GM10248 (cell line): ENCODE measurements around the gene KANSL1.

Experiments
- CTCF ChIA-PET: fragments of 300-600 bp; sonication (Branson Sonifier 250); formaldehyde crosslinking; extraction: SDS; loops from one replicate; lab custom pipeline; 2021; ENCODE audit warnings: antibody characterized with exemption; lab: Yijun Ruan, JAX
- POLR2A ChIA-PET: fragments of 350-650 bp; sonication (Branson Sonifier 250); formaldehyde crosslinking; extraction: SDS; loops from one replicate; lab custom pipeline; 2020; ENCODE audit warnings: antibody characterized with exemption; lab: Yijun Ruan, JAX
- DNase-seq: peaks from one replicate; pipeline ENCODE4 v3.0.0; 2012; ENCODE audit errors: extremely low spot score
- TF ChIP-seq, protein P1 (sequence below): IDR thresholded peaks from 2 replicates; pipeline ENCODE4 v1.5.1; 2012; ENCODE audit warnings: mild to moderate bottlenecking, low read depth; ENCODE audit errors: extremely low read depth, missing control alignments, control extremely low read depth

The KANSL1 gene

DNA sequence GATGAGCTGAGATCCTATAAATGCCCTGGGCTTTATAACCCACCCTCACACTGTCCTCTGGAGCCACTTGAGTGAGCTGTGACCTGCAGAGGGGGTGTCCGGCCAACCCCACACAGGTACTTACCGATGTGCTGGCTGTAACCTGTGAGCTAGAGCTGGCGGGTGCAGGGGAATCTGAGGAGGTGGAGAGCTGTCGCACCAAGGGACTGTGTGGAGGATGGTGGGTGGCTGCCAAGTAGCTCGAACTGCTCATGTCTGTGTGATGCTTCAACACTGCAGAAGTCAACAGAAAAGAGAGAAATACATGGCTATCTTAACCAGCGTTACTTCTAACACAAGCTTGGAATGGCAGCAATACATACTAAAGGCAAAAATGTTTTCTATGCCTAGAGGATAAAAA is 154.8 kb downstream of the KANSL1 start:
- ChIA-PET POLR2A (no interaction called here), CTCF (interaction anchor here (1.0 to 5.0 kb wide), 9 partner anchors 8 to 207 kb away, joined by 3 to 16 read pairs (median 4); no protein-coding TSS in a partner anchor)
- DNase-seq: no peak
- TF ChIP-seq, protein P1, sequence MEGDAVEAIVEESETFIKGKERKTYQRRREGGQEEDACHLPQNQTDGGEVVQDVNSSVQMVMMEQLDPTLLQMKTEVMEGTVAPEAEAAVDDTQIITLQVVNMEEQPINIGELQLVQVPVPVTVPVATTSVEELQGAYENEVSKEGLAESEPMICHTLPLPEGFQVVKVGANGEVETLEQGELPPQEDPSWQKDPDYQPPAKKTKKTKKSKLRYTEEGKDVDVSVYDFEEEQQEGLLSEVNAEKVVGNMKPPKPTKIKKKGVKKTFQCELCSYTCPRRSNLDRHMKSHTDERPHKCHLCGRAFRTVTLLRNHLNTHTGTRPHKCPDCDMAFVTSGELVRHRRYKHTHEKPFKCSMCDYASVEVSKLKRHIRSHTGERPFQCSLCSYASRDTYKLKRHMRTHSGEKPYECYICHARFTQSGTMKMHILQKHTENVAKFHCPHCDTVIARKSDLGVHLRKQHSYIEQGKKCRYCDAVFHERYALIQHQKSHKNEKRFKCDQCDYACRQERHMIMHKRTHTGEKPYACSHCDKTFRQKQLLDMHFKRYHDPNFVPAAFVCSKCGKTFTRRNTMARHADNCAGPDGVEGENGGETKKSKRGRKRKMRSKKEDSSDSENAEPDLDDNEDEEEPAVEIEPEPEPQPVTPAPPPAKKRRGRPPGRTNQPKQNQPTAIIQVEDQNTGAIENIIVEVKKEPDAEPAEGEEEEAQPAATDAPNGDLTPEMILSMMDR: no peak

DNA sequence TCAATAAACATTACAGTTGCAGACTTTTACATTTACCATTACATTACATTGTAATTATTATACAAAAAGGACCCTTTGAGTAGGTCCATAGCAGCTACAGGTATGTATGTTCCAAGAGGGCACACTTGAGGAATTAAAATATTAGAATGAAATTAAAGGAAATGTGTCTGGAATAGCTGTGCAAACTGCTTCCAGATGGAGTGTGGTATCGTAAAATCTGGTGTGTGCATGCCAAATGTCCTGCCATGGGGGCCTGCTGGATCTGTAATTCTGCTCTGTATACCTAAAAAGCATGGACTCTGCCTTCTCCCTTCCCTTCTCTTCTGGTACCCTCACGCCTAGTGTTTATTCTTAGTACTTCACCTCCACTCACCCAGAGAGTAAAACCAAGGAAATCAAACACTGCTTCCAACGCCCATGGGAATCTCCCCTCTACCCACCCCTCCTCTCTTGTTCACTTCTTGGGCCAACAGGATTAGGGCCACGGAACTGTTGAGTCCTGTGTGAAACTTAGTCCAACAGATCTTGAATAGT is 155.4 kb downstream of the KANSL1 start:
- DNase-seq: no peak
- TF ChIP-seq, protein P1: no peak
- CTCF ChIA-PET: interaction anchor here (1.0 to 5.0 kb wide), 4 partner anchors 8 to 175 kb away, joined by 4 to 16 read pairs (median 12); no protein-coding TSS in a partner anchor
- POLR2A ChIA-PET: interaction anchor here (0.5 kb wide), 1 partner anchor 135 kb away, joined by 3 read pairs; no protein-coding TSS in a partner anchor

DNA sequence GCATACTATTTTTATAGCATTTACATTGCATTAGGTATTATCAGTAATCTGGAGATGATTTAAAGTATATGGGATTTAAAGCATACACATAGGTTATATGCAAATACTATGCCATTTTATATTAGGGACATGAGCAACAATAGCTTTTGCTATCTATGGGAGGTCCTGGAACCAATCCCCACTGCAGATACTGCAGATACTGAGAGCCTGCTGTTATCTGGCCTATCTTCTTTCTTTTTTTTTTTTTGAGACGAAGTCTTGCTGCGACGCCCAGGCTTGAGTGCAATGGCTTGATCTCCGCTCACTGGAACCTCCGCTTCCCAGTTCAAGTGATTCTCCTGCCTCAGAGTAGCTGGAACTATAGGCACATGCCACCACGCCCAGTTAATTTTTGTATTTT is 156.7 kb downstream of the KANSL1 start:
- TF ChIP-seq, protein P1: no peak
- CTCF ChIA-PET: interaction anchor here (1.1 to 5.0 kb wide), 3 partner anchors 8 to 176 kb away, joined by 4 to 26 read pairs (median 16); no protein-coding TSS in a partner anchor
- DNase-seq: no peak
- POLR2A ChIA-PET: no interaction called here

DNA sequence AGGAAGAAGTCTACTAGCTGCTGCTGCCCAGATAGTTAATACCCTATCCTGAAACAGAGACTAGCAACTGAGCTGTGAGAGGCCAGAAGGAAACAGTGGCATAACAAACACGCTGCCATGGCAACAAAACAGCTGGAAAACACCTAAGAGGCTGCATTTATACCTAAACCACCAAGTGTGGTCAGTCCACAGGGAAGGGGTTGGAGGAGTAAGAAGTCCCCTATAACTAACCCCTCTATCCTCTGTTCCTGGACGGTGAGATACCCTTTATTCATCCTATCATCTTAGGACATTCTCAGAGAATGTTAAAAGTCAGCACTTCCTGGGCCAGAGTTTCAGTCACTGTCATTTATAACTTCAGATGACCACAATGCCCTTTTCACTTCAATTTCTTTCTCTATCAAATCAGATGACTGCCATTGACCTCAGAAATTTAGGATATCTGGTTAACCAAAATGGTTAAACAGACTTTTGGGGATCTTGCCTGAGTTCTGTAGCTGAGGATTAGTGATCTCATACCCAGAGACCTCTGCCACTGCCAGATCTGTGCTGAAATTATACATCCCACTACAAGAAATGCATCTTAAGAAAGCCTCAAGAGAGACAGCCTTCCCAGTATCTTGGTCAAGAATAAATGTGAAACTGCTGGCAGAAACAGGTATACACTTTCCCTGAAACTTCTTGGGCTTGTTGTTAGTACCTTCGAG is 158.0 kb downstream of the KANSL1 start:
- TF ChIP-seq, protein P1: no peak
- ChIA-PET CTCF (interaction anchor here (0.8 to 3.1 kb wide), 6 partner anchors 10 to 450 kb away, joined by 3 to 26 read pairs (median 4); no protein-coding TSS in a partner anchor), POLR2A (interaction anchor here (0.6 kb wide), 1 partner anchor 13 kb away, joined by 5 read pairs; no protein-coding TSS in a partner anchor)
- DNase-seq: no peak

DNA sequence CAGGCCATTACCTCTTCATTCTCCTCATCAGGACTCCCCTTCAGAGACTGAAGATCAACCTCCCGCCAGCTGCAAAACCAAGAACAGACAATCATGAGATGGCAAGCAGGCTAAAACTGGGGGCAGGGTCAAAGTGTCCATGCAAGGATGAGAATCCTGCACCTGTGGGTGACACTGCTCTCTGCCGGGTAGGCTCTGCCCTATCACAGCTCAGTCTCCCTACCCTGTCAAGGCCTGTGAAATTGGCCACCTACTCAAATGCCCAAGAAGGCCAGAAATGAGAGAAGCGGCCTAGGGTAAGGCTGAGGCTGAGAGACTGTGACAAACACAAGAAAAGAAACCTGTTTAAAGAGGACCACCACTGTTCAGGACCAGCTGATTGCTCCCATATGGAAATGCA is 159.8 kb downstream of the KANSL1 start:
- TF ChIP-seq, protein P1: no peak
- POLR2A ChIA-PET: interaction anchor here (0.6 kb wide), 1 partner anchor 9 kb away, joined by 9 read pairs; no protein-coding TSS in a partner anchor
- DNase-seq: no peak
- CTCF ChIA-PET: interaction anchor here (0.6 to 2.7 kb wide), 6 partner anchors 12 to 160 kb away, joined by 3 to 13 read pairs (median 4); partner anchors contain the start of gene KANSL1

DNA sequence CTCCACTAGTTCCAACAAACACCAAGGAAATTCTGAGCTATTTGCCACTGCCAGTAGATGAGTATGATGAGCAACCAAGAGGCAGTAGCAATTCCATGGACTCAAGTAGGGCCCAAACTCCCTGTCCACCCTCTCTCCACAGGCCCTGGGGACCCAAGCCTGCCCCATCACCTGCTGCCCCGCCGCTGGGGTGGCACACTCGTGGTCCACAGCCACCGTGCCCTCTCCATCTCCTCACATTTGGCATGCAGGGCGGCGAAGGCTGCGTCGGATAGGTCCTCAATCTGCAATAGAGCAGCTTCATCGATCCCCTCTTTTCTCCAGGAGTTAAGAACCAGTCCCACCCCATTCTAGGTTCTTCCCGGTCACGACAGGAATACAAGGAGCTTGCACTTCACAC is 160.3 kb downstream of the KANSL1 start:
- CTCF ChIA-PET: interaction anchor here (0.7 to 2.7 kb wide), 5 partner anchors 12 to 160 kb away, joined by 3 to 13 read pairs (median 5); partner anchors contain the start of gene KANSL1
- TF ChIP-seq, protein P1: no peak
- POLR2A ChIA-PET: interaction anchor here (0.6 kb wide), 1 partner anchor 9 kb away, joined by 9 read pairs; no protein-coding TSS in a partner anchor
- DNase-seq: no peak
